ENCODE results near the gene RAD50. TPM values are rescaled to one million over a fixed set of nuclear protein-coding genes. Genes with fewer than 3 reads are reported as not detected.

Gene RAD50
- total and polyA plus RNA-seq, 2 donors (not counting 1 experiment from before 2014, with no cell fraction given): 21.5 to 35.7 TPM

DNA sequence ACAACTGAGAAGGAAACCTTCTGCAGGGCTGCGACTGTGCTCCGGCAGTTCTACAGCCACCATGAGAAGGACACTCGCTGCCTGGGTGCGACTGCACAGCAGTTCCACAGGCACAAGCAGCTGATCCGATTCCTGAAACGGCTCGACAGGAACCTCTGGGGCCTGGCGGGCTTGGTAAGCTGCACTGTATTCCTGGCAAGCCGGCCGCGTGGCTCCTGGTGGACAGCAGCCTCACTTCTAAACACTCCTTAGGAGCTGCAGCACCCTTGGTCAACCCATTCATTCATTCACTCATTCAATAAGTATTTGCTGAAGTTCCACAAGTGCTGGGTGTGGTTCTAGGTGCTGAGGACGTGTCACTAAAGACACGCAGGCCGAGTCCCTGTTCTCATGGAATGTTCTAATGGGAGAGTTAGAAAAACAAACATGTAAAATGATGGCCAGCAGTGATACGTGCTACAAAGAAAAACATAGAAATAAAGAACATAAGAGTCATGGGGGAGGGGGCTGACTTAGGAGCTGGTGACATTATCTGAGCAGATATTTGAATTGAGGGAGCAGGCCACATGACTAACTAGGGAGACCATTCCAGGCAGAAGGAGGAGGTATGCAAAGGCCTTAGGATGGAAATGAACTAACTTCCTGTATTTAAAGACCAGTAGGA lies 123.1 kb downstream of the RAD50 start:
- no peaks in the 10 kb centered on the region for H4K20me1 ChIP-seq (ENCODE audit: control insufficient read depth, extremely low read depth, insufficient read depth, low read length)
- H3K4me3 ChIP-seq (replicated peaks in 1 of 4; ENCODE audit: control extremely low read depth in 1 of 4, insufficient read depth in 1 of 4, low read depth in 3 of 4, low read length in 4 of 4): no peak overlapping the region
- H3K4me2 ChIP-seq (ENCODE audit: extremely low read depth, insufficient read depth, low read length): no peak overlapping the region
- H3K9me3 ChIP-seq (ENCODE audit: control insufficient read depth, insufficient read depth, low read depth, low read length): no peaks in the 10 kb centered on the region
- H3K36me3 ChIP-seq (ENCODE audit: control insufficient read depth, insufficient read depth, low read length): no peaks in the 10 kb centered on the region
- TF ChIP-seq EZH2 (IDR thresholded peaks at IDR 0.05; ENCODE audit: low read length, missing control alignments) (no peak), CTCF (conservative IDR thresholded peaks at IDR 0.05 in 1 of 2, IDR thresholded peaks at IDR 0.05 in 1 of 2; ENCODE audit: low read depth in 1 of 2, low read length in 2 of 2) (no peak)
- no peaks in the 10 kb centered on the region for H3K27me3 ChIP-seq (ENCODE audit: control insufficient read depth, insufficient read depth, low read length)
- H2AFZ ChIP-seq (ENCODE audit: low read length): no peak overlapping the region
- H3K27ac ChIP-seq (ENCODE audit: insufficient read depth, low read length): no peak overlapping the region
- H3K79me2 ChIP-seq (ENCODE audit: control insufficient read depth, insufficient read depth, low read length): no peaks in the 10 kb centered on the region
- no peak overlapping the region for H3K9ac ChIP-seq (ENCODE audit: insufficient read depth, low read length)
- DNase-seq (ENCODE audit: low read depth in 2 of 2): no peak
- peaks cover 16% of the 10 kb centered on the region for H3K4me1 ChIP-seq (ENCODE audit: control insufficient read depth, extremely low read depth, insufficient read depth, low read length)

DNA sequence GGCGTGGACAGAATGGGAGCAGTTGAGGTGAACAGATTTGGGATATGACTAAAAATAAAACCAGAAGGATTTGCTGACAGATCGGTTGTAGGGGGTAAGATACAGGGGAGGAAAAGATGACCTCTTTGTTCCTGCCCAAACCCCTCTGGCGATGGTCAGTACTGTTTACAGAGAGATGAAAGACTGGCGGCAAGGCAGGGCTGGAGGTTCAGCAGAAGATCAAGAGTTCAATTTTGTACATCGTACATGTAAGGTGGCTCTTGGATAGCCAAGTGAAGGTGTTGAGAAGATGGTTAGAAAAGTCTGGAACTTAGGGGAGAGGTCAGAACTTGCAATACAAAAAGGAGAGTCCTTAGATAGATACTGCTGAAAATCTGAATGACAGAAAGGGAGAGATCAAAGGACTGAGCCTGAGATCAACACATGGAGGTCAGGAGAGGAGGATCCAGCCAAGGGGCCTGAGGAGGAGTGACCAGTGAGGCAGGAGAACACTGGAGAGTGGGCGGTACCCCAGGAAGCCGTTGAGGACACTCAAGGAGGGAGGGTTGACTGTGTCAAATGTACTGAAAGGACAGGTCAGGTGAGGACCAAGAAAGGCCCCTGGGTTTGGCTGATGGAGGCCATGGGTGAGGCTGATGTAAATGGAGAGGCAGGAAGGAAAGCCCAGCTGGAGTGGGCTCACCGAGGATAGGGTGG lies 124.2 kb downstream of the RAD50 start:
- H3K79me2 ChIP-seq (ENCODE audit: control insufficient read depth, insufficient read depth, low read length): no peaks in the 10 kb centered on the region
- no peaks in the 10 kb centered on the region for H3K36me3 ChIP-seq (ENCODE audit: control insufficient read depth, insufficient read depth, low read length)
- no peak for DNase-seq (ENCODE audit: low read depth in 2 of 2)
- TF ChIP-seq CTCF (conservative IDR thresholded peaks at IDR 0.05 in 1 of 2, IDR thresholded peaks at IDR 0.05 in 1 of 2; ENCODE audit: low read depth in 1 of 2, low read length in 2 of 2) (no peak), EZH2 (IDR thresholded peaks at IDR 0.05; ENCODE audit: low read length, missing control alignments) (no peak)
- H3K27ac ChIP-seq (ENCODE audit: insufficient read depth, low read length): no peak overlapping the region
- H3K27me3 ChIP-seq (ENCODE audit: control insufficient read depth, insufficient read depth, low read length): no peaks in the 10 kb centered on the region
- H3K9me3 ChIP-seq (ENCODE audit: control insufficient read depth, insufficient read depth, low read depth, low read length): no peaks in the 10 kb centered on the region
- H3K4me1 ChIP-seq (ENCODE audit: control insufficient read depth, extremely low read depth, insufficient read depth, low read length): peaks cover 13% of the 10 kb centered on the region
- H3K4me2 ChIP-seq (ENCODE audit: extremely low read depth, insufficient read depth, low read length): no peak overlapping the region
- no peak overlapping the region for H2AFZ ChIP-seq (ENCODE audit: low read length)
- no peak overlapping the region for H3K4me3 ChIP-seq (replicated peaks in 1 of 4; ENCODE audit: control extremely low read depth in 1 of 4, insufficient read depth in 1 of 4, low read depth in 3 of 4, low read length in 4 of 4)
- no peak overlapping the region for H3K9ac ChIP-seq (ENCODE audit: insufficient read depth, low read length)
- no peaks in the 10 kb centered on the region for H4K20me1 ChIP-seq (ENCODE audit: control insufficient read depth, extremely low read depth, insufficient read depth, low read length)

GRCh38 chr5:132681476-132681831 lies 124.7 kb downstream of the RAD50 start:
- H3K36me3 ChIP-seq (ENCODE audit: control insufficient read depth, insufficient read depth, low read length): no peaks in the 10 kb centered on the region
- H4K20me1 ChIP-seq (ENCODE audit: control insufficient read depth, extremely low read depth, insufficient read depth, low read length): no peaks in the 10 kb centered on the region
- no peaks in the 10 kb centered on the region for H3K27me3 ChIP-seq (ENCODE audit: control insufficient read depth, insufficient read depth, low read length)
- no peak overlapping the region for H3K4me3 ChIP-seq (replicated peaks in 1 of 4; ENCODE audit: control extremely low read depth in 1 of 4, insufficient read depth in 1 of 4, low read depth in 3 of 4, low read length in 4 of 4)
- no peak for DNase-seq (ENCODE audit: low read depth in 2 of 2)
- TF ChIP-seq CTCF (conservative IDR thresholded peaks at IDR 0.05 in 1 of 2, IDR thresholded peaks at IDR 0.05 in 1 of 2; ENCODE audit: low read depth in 1 of 2, low read length in 2 of 2) (no peak), EZH2 (IDR thresholded peaks at IDR 0.05; ENCODE audit: low read length, missing control alignments) (no peak)
- H3K4me1 ChIP-seq (ENCODE audit: control insufficient read depth, extremely low read depth, insufficient read depth, low read length): peaks cover 13% of the 10 kb centered on the region
- H2AFZ ChIP-seq (ENCODE audit: low read length): no peak overlapping the region
- no peak overlapping the region for H3K4me2 ChIP-seq (ENCODE audit: extremely low read depth, insufficient read depth, low read length)
- H3K9me3 ChIP-seq (ENCODE audit: control insufficient read depth, insufficient read depth, low read depth, low read length): no peaks in the 10 kb centered on the region
- H3K27ac ChIP-seq (ENCODE audit: insufficient read depth, low read length): no peak overlapping the region
- no peaks in the 10 kb centered on the region for H3K79me2 ChIP-seq (ENCODE audit: control insufficient read depth, insufficient read depth, low read length)
- no peak overlapping the region for H3K9ac ChIP-seq (ENCODE audit: insufficient read depth, low read length)

All from fibroblast of lung (primary cell).